H7 (cell line): Measurements from ENCODE around the gene KLHL14. TPM values are rescaled to one million over a fixed set of nuclear protein-coding genes. Genes with fewer than 3 reads are reported as not detected.

Experiments
- DNase-seq: peaks from one replicate; pipeline ENCODE4 v3.0.0; 2012
- H3K27me3 ChIP-seq: 2 replicates; pipeline ENCODE4 v1.6.0; 2011; ENCODE audit warnings: mild to moderate bottlenecking, low read length; ENCODE audit not compliant: control insufficient read depth, insufficient read depth
- H3K36me3 ChIP-seq: replicated peaks from 2 replicates; pipeline ENCODE4 v1.5.1; 2011; ENCODE audit warnings: low read length; ENCODE audit not compliant: control insufficient read depth, insufficient read depth
- H3K4me3 ChIP-seq: 2 replicates; pipeline ENCODE4 v1.5.1; 2011; ENCODE audit warnings: low read depth, mild to moderate bottlenecking, control low read depth, low read length, moderate library complexity; ENCODE audit not compliant: insufficient read depth
- total RNA-seq: library from RNA; depleted of rRNA; stranded (reverse); fragments of >200 nt; shearing (Covaris generic); gene quantifications from 2 replicates; pipeline ENCODE4 v1.2.3, GENCODE V29; 2014

The KLHL14 gene
- total RNA-seq, 1 experiment from 2014 or later: 2.5 TPM

GRCh38 chr18:32776561-32776960, 3.7 kb upstream of the KLHL14 start:
- Histone ChIP-seq H3K27me3 (peaks cover 22% of the 10 kb centered on the region), H3K4me3 (no peak overlapping the region), H3K36me3 (no peaks in the 10 kb centered on the region)
- DNase-seq: no peak

DNA sequence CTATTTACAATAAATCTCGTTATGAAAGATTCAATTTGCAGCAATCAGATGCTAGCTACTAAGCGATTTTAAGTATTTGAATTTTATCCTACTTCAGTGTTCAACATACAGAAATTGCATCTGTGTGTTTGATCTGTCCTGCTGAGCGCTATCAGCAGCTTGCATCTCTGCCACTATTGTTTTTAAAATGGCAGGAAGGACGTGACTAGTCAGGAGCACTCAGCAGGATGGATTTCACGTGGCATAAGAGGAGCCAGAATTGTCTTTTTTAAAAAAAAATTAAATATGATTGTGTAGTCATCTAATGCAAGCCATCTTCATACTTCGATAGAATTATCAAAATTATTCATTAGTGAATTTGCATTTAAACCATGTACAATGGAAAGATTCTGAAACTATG, 2.8 kb upstream of the KLHL14 start:
- DNase-seq: no peak
- H3K4me3 ChIP-seq: no peak overlapping the region
- peaks cover 30% of the 10 kb centered on the region for H3K27me3 ChIP-seq
- no peaks in the 10 kb centered on the region for H3K36me3 ChIP-seq

- no peaks in the 10 kb centered on the region for H3K36me3 ChIP-seq
- DNase-seq: peak; percentile 22
- no peak overlapping the region for H3K4me3 ChIP-seq
- H3K27me3 ChIP-seq: peaks cover 50% of the 10 kb centered on the region
These were observed 524 bp upstream of the KLHL14 start for GRCh38 chr18:32773382-32773712.

- Histone ChIP-seq H3K4me3 (peak overlapping the region; percentile 60), H3K36me3 (no peaks in the 10 kb centered on the region), H3K27me3 (peaks cover 51% of the 10 kb centered on the region)
- DNase-seq: peak; percentile 80
These were observed 797 bp downstream of the KLHL14 start for GRCh38 chr18:32771871-32772580.

GRCh38 chr18:32771169-32771751, 1.6 kb downstream of the KLHL14 start:
- Histone ChIP-seq H3K27me3 (peaks cover 51% of the 10 kb centered on the region), H3K36me3 (no peaks in the 10 kb centered on the region), H3K4me3 (peak overlapping the region; percentile 60)
- peak; percentile 75 for DNase-seq

DNA sequence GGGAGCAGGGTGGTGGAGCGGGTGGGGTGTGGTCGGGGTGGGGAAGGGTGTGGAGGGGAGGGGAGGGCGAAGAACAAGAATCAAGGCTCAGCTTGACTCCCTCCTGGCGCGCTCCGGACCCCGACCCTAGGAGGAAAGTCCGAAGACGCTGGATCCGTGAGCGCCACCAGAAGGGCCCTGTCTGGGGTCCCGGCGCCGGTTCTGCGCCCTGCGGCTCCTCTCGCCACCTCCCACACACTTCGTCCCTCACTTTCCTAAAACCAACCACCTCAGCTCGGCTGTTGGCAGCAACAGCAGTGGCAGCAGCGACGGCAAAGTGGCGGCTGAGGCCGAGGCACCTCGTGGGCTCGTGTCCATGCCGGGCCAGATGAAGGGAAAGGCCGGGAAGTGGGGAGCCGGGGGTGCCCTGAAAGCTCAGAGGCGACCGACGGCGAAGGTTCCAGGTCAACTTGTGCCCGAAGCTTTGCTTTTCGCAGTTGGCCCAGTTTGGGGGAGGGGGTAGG, 2.1 kb downstream of the KLHL14 start:
- Histone ChIP-seq H3K36me3 (no peaks in the 10 kb centered on the region), H3K4me3 (peak overlapping the region; percentile 60), H3K27me3 (peaks cover 51% of the 10 kb centered on the region)
- peak; percentile 65 for DNase-seq

- Histone ChIP-seq H3K4me3 (peak overlapping the region; percentile 60), H3K27me3 (peaks cover 51% of the 10 kb centered on the region), H3K36me3 (no peaks in the 10 kb centered on the region)
- peak; percentile 70 for DNase-seq
These were observed 2.7 kb downstream of the KLHL14 start for GRCh38 chr18:32770054-32770665.

DNA sequence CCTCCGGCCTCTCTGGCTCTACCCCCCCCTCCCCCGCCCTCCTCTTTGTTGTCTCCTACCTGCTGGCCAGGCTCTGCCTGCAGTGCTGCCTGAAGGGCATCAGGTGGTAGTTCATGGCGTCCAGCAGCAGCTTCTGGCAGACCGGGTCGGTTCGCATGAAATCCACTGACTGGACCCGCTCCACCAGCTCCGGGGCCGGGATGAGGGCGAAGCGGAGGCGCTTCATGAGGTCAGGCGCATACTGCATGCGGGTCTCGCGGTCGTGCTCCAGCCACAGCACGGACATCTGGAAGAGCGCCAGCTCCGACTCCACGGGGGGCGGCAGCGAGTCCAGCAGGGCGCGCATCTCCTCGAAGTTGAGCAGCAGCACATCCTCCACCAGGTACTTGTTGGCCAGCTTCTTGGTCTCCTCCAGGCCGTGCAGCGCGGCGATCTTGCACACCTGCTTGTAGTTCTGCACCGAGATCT, 3.2 kb downstream of the KLHL14 start:
- H3K27me3 ChIP-seq: peaks cover 51% of the 10 kb centered on the region
- DNase-seq: peak; percentile 80
- H3K4me3 ChIP-seq: peak overlapping the region; percentile 60
- no peaks in the 10 kb centered on the region for H3K36me3 ChIP-seq

GRCh38 chr18:32769071-32769585, 3.7 kb downstream of the KLHL14 start:
- DNase-seq: no peak
- Histone ChIP-seq H3K4me3 (peak overlapping the region; percentile 60; the same call in 1 of the 2 replicates), H3K36me3 (no peaks in the 10 kb centered on the region), H3K27me3 (peaks cover 49% of the 10 kb centered on the region)

- no peak for DNase-seq
- Histone ChIP-seq H3K27me3 (peaks cover 33% of the 10 kb centered on the region), H3K4me3 (no peak overlapping the region), H3K36me3 (no peaks in the 10 kb centered on the region)
These were observed 5.4 kb downstream of the KLHL14 start for GRCh38 chr18:32767400-32767799.

DNA sequence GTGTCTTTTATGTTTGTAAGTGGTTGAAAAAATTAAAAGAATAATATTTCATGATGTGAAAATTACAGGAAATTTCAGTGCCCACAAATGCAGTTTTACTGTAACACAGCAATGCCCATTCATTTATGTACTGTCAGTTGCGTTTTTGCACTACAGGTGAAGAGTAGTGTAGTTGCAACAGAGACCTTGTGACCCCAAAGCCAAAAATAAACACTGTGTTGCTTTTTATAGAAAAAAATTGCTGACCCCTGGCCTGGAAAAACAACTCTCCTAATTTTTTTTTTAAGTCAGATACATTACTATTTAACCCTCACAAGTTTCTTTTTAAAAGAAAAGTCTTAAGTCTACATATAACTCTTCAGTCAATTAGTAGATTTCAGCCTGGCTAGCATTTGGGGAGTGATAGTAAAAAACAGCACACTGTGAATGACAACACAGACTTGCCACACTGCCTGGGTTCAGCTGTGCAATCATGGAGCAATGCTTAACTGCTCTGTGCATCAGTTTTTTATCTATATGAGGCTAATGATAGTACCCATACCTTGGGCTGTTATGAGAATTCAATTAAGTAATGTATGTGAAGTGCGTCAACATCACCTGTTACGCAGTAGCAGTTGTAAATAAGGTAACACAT, 8.1 kb downstream of the KLHL14 start:
- H3K27me3 ChIP-seq: peaks cover 12% of the 10 kb centered on the region
- DNase-seq: no peak
- H3K4me3 ChIP-seq: no peak overlapping the region
- H3K36me3 ChIP-seq: no peaks in the 10 kb centered on the region

DNA sequence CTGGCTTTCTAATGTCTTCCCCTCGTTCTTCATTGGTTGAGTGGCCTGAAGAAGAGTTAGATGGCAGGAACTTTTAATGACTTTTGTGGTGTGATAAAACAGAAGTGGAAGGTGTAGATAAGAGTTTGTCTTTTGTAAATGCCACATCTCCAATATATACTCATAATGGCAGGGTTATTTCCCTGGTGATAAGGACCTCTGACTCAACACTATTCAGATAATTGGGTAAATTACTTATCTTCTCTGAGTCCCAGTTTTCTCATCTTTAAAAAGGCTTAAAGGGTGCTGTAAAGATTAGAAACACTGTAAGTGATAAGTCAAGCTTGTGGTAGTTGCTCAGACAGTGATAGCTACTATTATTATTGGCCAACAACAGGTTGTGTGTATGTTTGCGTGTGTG, 9.5 kb downstream of the KLHL14 start:
- DNase-seq: no peak
- no peaks in the 10 kb centered on the region; the same call in 1 of the 2 replicates for H3K27me3 ChIP-seq
- no peaks in the 10 kb centered on the region for H3K36me3 ChIP-seq
- no peak overlapping the region for H3K4me3 ChIP-seq

- H3K27me3 ChIP-seq: no peaks in the 10 kb centered on the region
- DNase-seq: no peak
These were observed 11.6 kb downstream of the KLHL14 start for GRCh38 chr18:32761231-32761630.

GRCh38 chr18:32760391-32760790, 12.4 kb downstream of the KLHL14 start:
- Histone ChIP-seq H3K36me3 (no peaks in the 10 kb centered on the region), H3K27me3 (no peaks in the 10 kb centered on the region), H3K4me3 (no peak overlapping the region)
- peak; percentile 44 for DNase-seq

More at GRCh38 chr18:32761231-32761630, 11.6 kb downstream of the KLHL14 start:
- no peak overlapping the region for H3K4me3 ChIP-seq
- no peaks in the 10 kb centered on the region for H3K36me3 ChIP-seq
